GM23338 (cell line): Measurements from ENCODE around the gene NEURL1B. TPM values are rescaled to one million over a fixed set of nuclear protein-coding genes. Genes with fewer than 3 reads are reported as not detected.
A peak's percentile ranks its signal among the peaks of the same experiment; 100 is the strongest.

Source experiments
- ATAC-seq: fragments of 200-7000 bp; cut with Tn5 transposase; 3 replicates; pipeline ENCODE4 v1.9.1; 2020
- DNase-seq: peaks from one replicate; pipeline ENCODE4 v3.0.0-alpha.2; 2015; ENCODE audit warnings: low spot score
- H2AFZ ChIP-seq: fragments of 200-600 bp; sonication (generic); 2 replicates; pipeline ENCODE4 v1.8.0; 2016; ENCODE audit warnings: antibody characterized with exemption, mild to moderate bottlenecking, moderate library complexity
- H3F3A ChIP-seq: fragments of 200-600 bp; sonication (generic); replicated peaks from 2 replicates; pipeline ENCODE4 v1.8.0; 2017; ENCODE audit warnings: antibody characterized with exemption, mixed run types, low read depth
- H3K27ac ChIP-seq: fragments of 200-600 bp; sonication (generic); 2 replicates; pipeline ENCODE4 v1.6.1; 2016; ENCODE audit warnings: low read depth
- H3K27me3 ChIP-seq: fragments of 200-600 bp; sonication (generic); 2 replicates; pipeline ENCODE4 v1.8.0; 2016; ENCODE audit warnings: mild to moderate bottlenecking, mixed run types, moderate library complexity; ENCODE audit not compliant: insufficient read depth
- H3K36me3 ChIP-seq: fragments of 200-600 bp; sonication (generic); 2 replicates; pipeline ENCODE4 v1.8.0; 2016; ENCODE audit warnings: mild to moderate bottlenecking; ENCODE audit not compliant: insufficient read depth
- H3K4me1 ChIP-seq: fragments of 200-600 bp; sonication (generic); 2 replicates; pipeline ENCODE4 v1.8.0; 2016; ENCODE audit warnings: mild to moderate bottlenecking, moderate library complexity; ENCODE audit not compliant: insufficient read depth
- H3K4me2 ChIP-seq: fragments of 200-600 bp; sonication (generic); 2 replicates; pipeline ENCODE4 v1.7.1; 2017; ENCODE audit warnings: mixed run types
- H3K4me3 ChIP-seq: fragments of 200-600 bp; sonication (generic); 2 replicates; pipeline ENCODE4 v1.6.1; 2016; ENCODE audit warnings: mixed run types
- H3K79me2 ChIP-seq: fragments of 200-600 bp; sonication (generic); replicated peaks from 2 replicates; pipeline ENCODE4 v1.8.0; 2017; ENCODE audit warnings: mild to moderate bottlenecking; ENCODE audit not compliant: insufficient read depth
- H3K9me2 ChIP-seq: fragments of 200-600 bp; sonication (generic); 2 replicates; pipeline ENCODE4 v1.8.0; 2017; ENCODE audit not compliant: insufficient read depth
- H4K20me1 ChIP-seq: fragments of 200-600 bp; sonication (generic); replicated peaks from 2 replicates; pipeline ENCODE4 v1.8.0; 2017; ENCODE audit warnings: mild to moderate bottlenecking; ENCODE audit not compliant: insufficient read depth
- H3K27ac Mint-ChIP-seq: 2 replicates; pipeline ENCODE4 v1.8.0; 2020; ENCODE audit warnings: inconsistent platforms, mild to moderate bottlenecking, moderate library complexity, mixed read lengths
- H3K27me3 Mint-ChIP-seq: 3 replicates; pipeline ENCODE4 v1.8.0; 2022; ENCODE audit warnings: low read depth, mild to moderate bottlenecking, moderate library complexity, mixed read lengths, inconsistent platforms; ENCODE audit not compliant: insufficient read depth, poor library complexity
- H3K36me3 Mint-ChIP-seq: 3 replicates; pipeline ENCODE4 v1.8.0; 2021; ENCODE audit warnings: low read depth, mild to moderate bottlenecking, inconsistent platforms, moderate library complexity, mixed read lengths
- H3K4me1 Mint-ChIP-seq: 3 replicates; pipeline ENCODE4 v1.8.0; 2020; ENCODE audit warnings: mild to moderate bottlenecking, inconsistent platforms, mixed read lengths
- H3K4me3 Mint-ChIP-seq: 3 replicates; pipeline ENCODE4 v1.8.0; 2021; ENCODE audit warnings: moderate library complexity, mild to moderate bottlenecking, inconsistent platforms, mixed read lengths
- H3K9me3 Mint-ChIP-seq: 3 replicates; pipeline ENCODE4 v1.8.0; 2020; ENCODE audit warnings: moderate library complexity, mild to moderate bottlenecking, inconsistent platforms, mixed read lengths
- CREB1 ChIP-seq: fragments of 250-450 bp; sonication (Bioruptor Pico); IDR thresholded peaks from 2 replicates; pipeline ENCODE4 v1.5.0; 2020; ENCODE audit warnings: low read depth, mild to moderate bottlenecking, moderate library complexity
- EZH2phosphoT487 ChIP-seq: fragments of 200-600 bp; sonication (generic); IDR thresholded peaks from one replicate; pipeline ENCODE4 v1.8.1; 2018; ENCODE audit warnings: antibody characterized with exemption; ENCODE audit not compliant: unreplicated experiment
- JUNB ChIP-seq: IDR thresholded peaks from one replicate; pipeline ENCODE4 v1.6.1; 2016; ENCODE audit warnings: antibody characterized with exemption; ENCODE audit not compliant: unreplicated experiment
- NANOG ChIP-seq: IDR thresholded peaks from 2 replicates; pipeline ENCODE4 v1.6.1; 2016; ENCODE audit warnings: antibody characterized with exemption, borderline replicate concordance
- POLR2AphosphoS5 ChIP-seq: IDR thresholded peaks from 2 replicates; pipeline ENCODE4 v1.6.1; 2016; ENCODE audit warnings: antibody characterized with exemption, low read depth
- STAT1 ChIP-seq: IDR thresholded peaks from one replicate; pipeline ENCODE4 v1.6.1; 2016; ENCODE audit warnings: antibody characterized with exemption; ENCODE audit not compliant: unreplicated experiment
- ZNF114 ChIP-seq: fragments of 250-450 bp; sonication (Bioruptor Pico); IDR thresholded peaks from 2 replicates; pipeline ENCODE4 v1.5.0; 2020; ENCODE audit warnings: mild to moderate bottlenecking, moderate library complexity
- ZNF331 ChIP-seq: fragments of 250-450 bp; sonication (Bioruptor Pico); IDR thresholded peaks from 2 replicates; pipeline ENCODE4 v1.5.0; 2020; ENCODE audit warnings: low read depth, mild to moderate bottlenecking, moderate library complexity
- polyA plus RNA-seq: library from polyadenylated mRNA; unstranded; fragments of >200 nt; fragmentation: Nextera tagmentation; extraction: Ambion mirVana; gene quantifications from 2 replicates; pipeline ENCODE4 v1.2.1, GENCODE V29; 2016
- total RNA-seq: library from RNA; depleted of rRNA; stranded (reverse); fragments of >200 nt; shearing (Covaris generic); gene quantifications from 2 replicates; pipeline ENCODE4 v1.2.3, GENCODE V29; 2014
- TF ChIP-seq, protein P1 (sequence below), 2 experiments: fragments of 200-600 bp in 1 of 2; sonication (generic) in 1 of 2; conservative IDR thresholded peaks; 2 replicates each; pipeline versions ENCODE4 v1.5.1 to v1.6.1; 2016 to 2017; ENCODE audit warnings: antibody characterized with exemption in 2 of 2, low read depth in 2 of 2, mild to moderate bottlenecking in 2 of 2, moderate library complexity in 1 of 2
- TF ChIP-seq, protein P2 (sequence below): fragments of 250-450 bp; sonication (Bioruptor Pico); IDR thresholded peaks from 2 replicates; pipeline ENCODE4 v1.5.0; 2020; ENCODE audit warnings: mild to moderate bottlenecking, moderate library complexity
- TF ChIP-seq, protein P3 (sequence below): IDR thresholded peaks from one replicate; pipeline ENCODE4 v1.6.1; 2018; ENCODE audit warnings: antibody characterized with exemption; ENCODE audit not compliant: unreplicated experiment

The NEURL1B gene
- total and polyA plus RNA-seq, 2 experiments from 2014 or later = 1.9 to 13.3 TPM

DNA sequence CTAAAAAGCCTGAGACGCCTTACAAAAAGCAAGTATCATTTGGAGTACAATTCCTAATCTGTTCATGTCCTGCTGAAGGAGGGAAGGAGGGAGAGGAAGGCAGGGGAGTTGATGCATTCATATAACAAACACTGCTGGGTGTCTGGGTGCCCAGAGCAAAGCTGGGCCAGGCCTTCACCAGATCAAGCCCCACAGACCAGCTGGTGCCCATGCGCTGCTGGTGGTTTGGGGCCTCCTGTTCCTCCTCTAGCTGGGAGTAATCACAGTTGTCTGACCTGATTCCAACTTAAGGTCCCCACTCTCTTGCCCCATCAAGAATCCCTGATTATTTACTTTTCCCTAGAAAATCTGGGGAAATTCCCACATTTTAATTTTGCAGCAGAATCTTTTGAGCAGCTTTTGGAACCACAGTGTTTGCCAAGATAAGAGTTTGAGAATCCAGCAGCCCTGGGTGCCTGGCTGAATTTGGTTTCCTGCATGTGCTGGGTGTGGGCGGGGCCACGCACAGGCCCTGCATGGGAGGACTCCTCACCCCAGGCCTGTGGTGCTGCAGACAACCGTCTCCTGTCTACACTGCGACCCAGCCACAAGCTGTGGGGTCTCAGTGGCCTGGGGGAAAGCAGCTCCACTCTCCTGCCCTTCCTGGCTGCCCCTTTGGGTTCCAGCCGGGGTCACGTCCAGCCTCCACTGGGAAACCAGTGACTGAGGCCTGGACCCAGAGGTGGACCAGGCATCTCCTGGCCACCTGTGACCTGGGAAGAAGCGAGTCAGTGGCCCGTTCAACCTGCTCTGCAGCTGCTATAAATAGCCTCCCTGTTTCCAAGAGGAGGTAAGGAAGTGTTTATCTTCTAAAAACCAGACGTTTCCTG lies 47.5 kb downstream of the NEURL1B start:
- no peak overlapping the region for H3K27ac Mint-ChIP-seq
- H3F3A ChIP-seq = no peaks in the 10 kb centered on the region; the same call in 1 of the 2 replicates
- H3K9me3 Mint-ChIP-seq = no peaks in the 10 kb centered on the region
- H3K9me2 ChIP-seq = no peaks in the 10 kb centered on the region
- no peak overlapping the region for H3K4me2 ChIP-seq
- H3K4me3 ChIP-seq = no peak overlapping the region
- no peak overlapping the region for H3K4me3 Mint-ChIP-seq
- H3K36me3 Mint-ChIP-seq = no peaks in the 10 kb centered on the region; the same call in 2 of the 3 replicates
- ATAC-seq = peak; percentile 23
- TF ChIP-seq ZNF114 = no peak
- TF ChIP-seq JUNB = no peak
- TF ChIP-seq CREB1 (CRISPR knock-in tag) = no peak
- TF ChIP-seq STAT1 = no peak
- TF ChIP-seq, protein P1, sequence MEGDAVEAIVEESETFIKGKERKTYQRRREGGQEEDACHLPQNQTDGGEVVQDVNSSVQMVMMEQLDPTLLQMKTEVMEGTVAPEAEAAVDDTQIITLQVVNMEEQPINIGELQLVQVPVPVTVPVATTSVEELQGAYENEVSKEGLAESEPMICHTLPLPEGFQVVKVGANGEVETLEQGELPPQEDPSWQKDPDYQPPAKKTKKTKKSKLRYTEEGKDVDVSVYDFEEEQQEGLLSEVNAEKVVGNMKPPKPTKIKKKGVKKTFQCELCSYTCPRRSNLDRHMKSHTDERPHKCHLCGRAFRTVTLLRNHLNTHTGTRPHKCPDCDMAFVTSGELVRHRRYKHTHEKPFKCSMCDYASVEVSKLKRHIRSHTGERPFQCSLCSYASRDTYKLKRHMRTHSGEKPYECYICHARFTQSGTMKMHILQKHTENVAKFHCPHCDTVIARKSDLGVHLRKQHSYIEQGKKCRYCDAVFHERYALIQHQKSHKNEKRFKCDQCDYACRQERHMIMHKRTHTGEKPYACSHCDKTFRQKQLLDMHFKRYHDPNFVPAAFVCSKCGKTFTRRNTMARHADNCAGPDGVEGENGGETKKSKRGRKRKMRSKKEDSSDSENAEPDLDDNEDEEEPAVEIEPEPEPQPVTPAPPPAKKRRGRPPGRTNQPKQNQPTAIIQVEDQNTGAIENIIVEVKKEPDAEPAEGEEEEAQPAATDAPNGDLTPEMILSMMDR (conservative IDR thresholded peaks at IDR 0.05; ENCODE audit: low read depth in 2 of 2) = no peak
- TF ChIP-seq EZH2phosphoT487 = no peak
- no peak for TF ChIP-seq ZNF331 (CRISPR knock-in tag)
- TF ChIP-seq, protein P2, sequence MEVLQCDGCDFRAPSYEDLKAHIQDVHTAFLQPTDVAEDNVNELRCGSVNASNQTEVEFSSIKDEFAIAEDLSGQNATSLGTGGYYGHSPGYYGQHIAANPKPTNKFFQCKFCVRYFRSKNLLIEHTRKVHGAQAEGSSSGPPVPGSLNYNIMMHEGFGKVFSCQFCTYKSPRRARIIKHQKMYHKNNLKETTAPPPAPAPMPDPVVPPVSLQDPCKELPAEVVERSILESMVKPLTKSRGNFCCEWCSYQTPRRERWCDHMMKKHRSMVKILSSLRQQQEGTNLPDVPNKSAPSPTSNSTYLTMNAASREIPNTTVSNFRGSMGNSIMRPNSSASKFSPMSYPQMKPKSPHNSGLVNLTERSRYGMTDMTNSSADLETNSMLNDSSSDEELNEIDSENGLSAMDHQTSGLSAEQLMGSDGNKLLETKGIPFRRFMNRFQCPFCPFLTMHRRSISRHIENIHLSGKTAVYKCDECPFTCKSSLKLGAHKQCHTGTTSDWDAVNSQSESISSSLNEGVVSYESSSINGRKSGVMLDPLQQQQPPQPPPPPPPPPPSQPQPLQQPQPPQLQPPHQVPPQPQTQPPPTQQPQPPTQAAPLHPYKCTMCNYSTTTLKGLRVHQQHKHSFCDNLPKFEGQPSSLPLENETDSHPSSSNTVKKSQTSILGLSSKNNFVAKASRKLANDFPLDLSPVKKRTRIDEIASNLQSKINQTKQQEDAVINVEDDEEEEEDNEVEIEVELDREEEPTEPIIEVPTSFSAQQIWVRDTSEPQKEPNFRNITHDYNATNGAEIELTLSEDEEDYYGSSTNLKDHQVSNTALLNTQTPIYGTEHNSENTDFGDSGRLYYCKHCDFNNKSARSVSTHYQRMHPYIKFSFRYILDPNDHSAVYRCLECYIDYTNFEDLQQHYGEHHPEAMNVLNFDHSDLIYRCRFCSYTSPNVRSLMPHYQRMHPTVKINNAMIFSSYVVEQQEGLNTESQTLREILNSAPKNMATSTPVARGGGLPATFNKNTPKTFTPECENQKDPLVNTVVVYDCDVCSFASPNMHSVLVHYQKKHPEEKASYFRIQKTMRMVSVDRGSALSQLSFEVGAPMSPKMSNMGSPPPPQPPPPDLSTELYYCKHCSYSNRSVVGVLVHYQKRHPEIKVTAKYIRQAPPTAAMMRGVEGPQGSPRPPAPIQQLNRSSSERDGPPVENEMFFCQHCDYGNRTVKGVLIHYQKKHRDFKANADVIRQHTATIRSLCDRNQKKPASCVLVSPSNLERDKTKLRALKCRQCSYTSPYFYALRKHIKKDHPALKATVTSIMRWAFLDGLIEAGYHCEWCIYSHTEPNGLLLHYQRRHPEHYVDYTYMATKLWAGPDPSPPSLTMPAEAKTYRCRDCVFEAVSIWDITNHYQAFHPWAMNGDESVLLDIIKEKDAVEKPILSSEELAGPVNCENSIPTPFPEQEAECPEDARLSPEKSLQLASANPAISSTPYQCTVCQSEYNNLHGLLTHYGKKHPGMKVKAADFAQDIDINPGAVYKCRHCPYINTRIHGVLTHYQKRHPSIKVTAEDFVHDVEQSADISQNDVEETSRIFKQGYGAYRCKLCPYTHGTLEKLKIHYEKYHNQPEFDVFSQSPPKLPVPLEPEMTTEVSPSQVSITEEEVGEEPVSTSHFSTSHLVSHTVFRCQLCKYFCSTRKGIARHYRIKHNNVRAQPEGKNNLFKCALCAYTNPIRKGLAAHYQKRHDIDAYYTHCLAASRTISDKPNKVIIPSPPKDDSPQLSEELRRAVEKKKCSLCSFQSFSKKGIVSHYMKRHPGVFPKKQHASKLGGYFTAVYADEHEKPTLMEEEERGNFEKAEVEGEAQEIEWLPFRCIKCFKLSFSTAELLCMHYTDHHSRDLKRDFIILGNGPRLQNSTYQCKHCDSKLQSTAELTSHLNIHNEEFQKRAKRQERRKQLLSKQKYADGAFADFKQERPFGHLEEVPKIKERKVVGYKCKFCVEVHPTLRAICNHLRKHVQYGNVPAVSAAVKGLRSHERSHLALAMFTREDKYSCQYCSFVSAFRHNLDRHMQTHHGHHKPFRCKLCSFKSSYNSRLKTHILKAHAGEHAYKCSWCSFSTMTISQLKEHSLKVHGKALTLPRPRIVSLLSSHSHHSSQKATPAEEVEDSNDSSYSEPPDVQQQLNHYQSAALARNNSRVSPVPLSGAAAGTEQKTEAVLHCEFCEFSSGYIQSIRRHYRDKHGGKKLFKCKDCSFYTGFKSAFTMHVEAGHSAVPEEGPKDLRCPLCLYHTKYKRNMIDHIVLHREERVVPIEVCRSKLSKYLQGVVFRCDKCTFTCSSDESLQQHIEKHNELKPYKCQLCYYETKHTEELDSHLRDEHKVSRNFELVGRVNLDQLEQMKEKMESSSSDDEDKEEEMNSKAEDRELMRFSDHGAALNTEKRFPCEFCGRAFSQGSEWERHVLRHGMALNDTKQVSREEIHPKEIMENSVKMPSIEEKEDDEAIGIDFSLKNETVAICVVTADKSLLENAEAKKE (CRISPR knock-in tag) = no peak
- TF ChIP-seq, protein P3, sequence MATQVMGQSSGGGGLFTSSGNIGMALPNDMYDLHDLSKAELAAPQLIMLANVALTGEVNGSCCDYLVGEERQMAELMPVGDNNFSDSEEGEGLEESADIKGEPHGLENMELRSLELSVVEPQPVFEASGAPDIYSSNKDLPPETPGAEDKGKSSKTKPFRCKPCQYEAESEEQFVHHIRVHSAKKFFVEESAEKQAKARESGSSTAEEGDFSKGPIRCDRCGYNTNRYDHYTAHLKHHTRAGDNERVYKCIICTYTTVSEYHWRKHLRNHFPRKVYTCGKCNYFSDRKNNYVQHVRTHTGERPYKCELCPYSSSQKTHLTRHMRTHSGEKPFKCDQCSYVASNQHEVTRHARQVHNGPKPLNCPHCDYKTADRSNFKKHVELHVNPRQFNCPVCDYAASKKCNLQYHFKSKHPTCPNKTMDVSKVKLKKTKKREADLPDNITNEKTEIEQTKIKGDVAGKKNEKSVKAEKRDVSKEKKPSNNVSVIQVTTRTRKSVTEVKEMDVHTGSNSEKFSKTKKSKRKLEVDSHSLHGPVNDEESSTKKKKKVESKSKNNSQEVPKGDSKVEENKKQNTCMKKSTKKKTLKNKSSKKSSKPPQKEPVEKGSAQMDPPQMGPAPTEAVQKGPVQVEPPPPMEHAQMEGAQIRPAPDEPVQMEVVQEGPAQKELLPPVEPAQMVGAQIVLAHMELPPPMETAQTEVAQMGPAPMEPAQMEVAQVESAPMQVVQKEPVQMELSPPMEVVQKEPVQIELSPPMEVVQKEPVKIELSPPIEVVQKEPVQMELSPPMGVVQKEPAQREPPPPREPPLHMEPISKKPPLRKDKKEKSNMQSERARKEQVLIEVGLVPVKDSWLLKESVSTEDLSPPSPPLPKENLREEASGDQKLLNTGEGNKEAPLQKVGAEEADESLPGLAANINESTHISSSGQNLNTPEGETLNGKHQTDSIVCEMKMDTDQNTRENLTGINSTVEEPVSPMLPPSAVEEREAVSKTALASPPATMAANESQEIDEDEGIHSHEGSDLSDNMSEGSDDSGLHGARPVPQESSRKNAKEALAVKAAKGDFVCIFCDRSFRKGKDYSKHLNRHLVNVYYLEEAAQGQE = no peak
- no peak for TF ChIP-seq NANOG
- TF ChIP-seq POLR2AphosphoS5 = no peak
- no peak for DNase-seq
- peaks cover 17% of the 10 kb centered on the region for H3K27me3 Mint-ChIP-seq
- peaks cover 6% of the 10 kb centered on the region; the same call in 1 of the 3 replicates for H3K4me1 Mint-ChIP-seq
- peaks cover 15% of the 10 kb centered on the region for H3K27me3 ChIP-seq
- H2AFZ ChIP-seq = no peak overlapping the region
- 0 out of 2 replicates have a peak, but pooled peaks cover 7% of the 10 kb centered on the region for H3K4me1 ChIP-seq
- no peaks in the 10 kb centered on the region for H3K79me2 ChIP-seq
- no peaks in the 10 kb centered on the region for H3K36me3 ChIP-seq
- H4K20me1 ChIP-seq = no peaks in the 10 kb centered on the region
- H3K27ac ChIP-seq = no peak overlapping the region
